ENCODE measurements around the gene KAT8. TPM values are rescaled to one million over a fixed set of nuclear protein-coding genes. Genes with fewer than 3 reads are reported as not detected.
A peak's percentile ranks its signal among the peaks of the same experiment; 100 is the strongest.

Gene KAT8
- 113 TPM for total RNA-seq

- TF ChIP-seq CTCF (IDR thresholded peaks at IDR 0.05) = no peak
- Histone ChIP-seq H3K4me1 (peaks cover 0 to 13% of the 10 kb centered on the region in 2 donors), H3K36me3 (peaks cover 28 to 35% of the 10 kb centered on the region in 2 donors), H3K9me3 (no peaks in the 10 kb centered on the region), H3K27me3 (no peaks in the 10 kb centered on the region), H3K4me3 (peak within 1 kb of the TSS; percentile 81 to 88), H3K27ac (peak within 1 kb of the TSS; percentile 97)
- DNase-seq (ENCODE audit: low spot score in 2 of 2) = peak; percentile 97 to 99
- intact Hi-C loops (cut with DNase I) = loop anchor here (1.0 kb wide), 4 partner anchors 21 to 342 kb away; partner anchors contain the start of genes ARMC5, ZNF646 and ZNF668
Measured at GRCh38 chr16:31117384-31118222, at the start of gene KAT8. Gene KAT8, plus strand, starts transcription at chr16:31117664. Its CDS starts 18 bp downstream, at chr16:31117682.

GRCh38 chr16:31071861-31072260 lies 45.6 kb upstream of the KAT8 start:
- no peak for TF ChIP-seq CTCF (IDR thresholded peaks at IDR 0.05)
- no peaks in the 10 kb centered on the region for H3K27me3 ChIP-seq
- peak overlapping the region in 1 of 2 donors; percentile 73 for H3K4me3 ChIP-seq
- H3K9me3 ChIP-seq = no peaks in the 10 kb centered on the region
- DNase-seq (ENCODE audit: low spot score in 2 of 2) = no peak
- H3K36me3 ChIP-seq = peaks cover 6 to 7% of the 10 kb centered on the region in 2 donors
- no peak overlapping the region for H3K27ac ChIP-seq
- intact Hi-C loops (cut with DNase I) = loop anchor here (10.0 kb wide), 1 partner anchor 417 kb away; the partner anchor contains the start of genes FBRS and PRR14
- peaks cover 0 to 20% of the 10 kb centered on the region in 2 donors for H3K4me1 ChIP-seq

GRCh38 chr16:31072540-31073141 lies 44.8 kb upstream of the KAT8 start:
- no peaks in the 10 kb centered on the region for H3K9me3 ChIP-seq
- no peaks in the 10 kb centered on the region for H3K27me3 ChIP-seq
- peak in 1 of 2 donors; percentile 68 for DNase-seq (ENCODE audit: low spot score in 2 of 2)
- peaks cover 0 to 20% of the 10 kb centered on the region in 2 donors for H3K4me1 ChIP-seq
- peak overlapping the region; percentile 73 to 87 for H3K4me3 ChIP-seq
- peaks cover 12 to 15% of the 10 kb centered on the region in 2 donors for H3K36me3 ChIP-seq
- TF ChIP-seq CTCF (IDR thresholded peaks at IDR 0.05) = no peak
- intact Hi-C loops (cut with DNase I) = loop anchor here (1.0 to 10.0 kb wide), 3 partner anchors 108 to 418 kb away; partner anchors contain the start of genes FBRS, FUS, PRR14 and SETD1A
- peak overlapping the region; percentile 87 to 91 for H3K27ac ChIP-seq

DNA sequence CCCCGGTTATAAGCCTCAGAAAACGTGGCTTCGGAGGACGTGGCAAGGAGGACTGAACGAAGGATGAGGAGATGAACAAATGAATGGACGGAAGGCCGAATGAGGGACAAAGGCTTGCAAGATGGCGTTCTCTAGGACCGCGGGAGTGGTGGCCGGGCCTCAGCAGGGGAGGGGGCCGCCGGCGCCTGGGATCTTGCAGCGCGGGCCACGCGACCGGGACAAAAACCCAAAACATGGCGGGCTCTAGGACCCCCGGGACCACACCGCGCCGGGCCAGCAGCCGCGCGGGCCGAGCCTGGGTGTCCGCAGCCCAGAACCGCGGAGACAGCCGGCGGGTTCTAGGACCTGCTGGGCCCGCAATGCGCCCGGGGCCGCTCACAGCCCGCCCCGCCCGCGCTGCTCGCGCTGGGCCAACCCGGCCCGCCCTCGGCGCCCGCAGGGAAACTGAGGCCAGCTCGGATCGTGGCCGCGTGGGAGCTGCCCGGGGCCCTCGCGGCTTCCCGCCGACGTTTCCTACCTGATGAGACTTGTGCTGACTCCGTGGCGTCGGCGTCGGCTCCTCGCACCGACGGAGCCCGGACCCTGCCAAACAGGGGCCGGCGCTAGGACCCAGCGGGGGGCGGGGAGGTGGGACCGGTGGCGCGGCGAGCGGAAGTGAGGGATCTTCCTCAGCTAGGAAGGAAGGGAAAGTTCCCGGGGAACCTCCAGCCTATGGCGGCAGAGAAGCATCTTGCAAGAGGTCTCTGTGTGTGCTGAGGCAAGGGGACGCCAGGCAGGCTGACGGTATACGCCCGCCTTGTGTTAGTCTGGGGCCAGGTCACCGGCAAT lies 44.1 kb upstream of the KAT8 start:
- TF ChIP-seq CTCF (IDR thresholded peaks at IDR 0.05) = no peak
- H3K27me3 ChIP-seq = no peaks in the 10 kb centered on the region
- H3K27ac ChIP-seq = peak overlapping the region; percentile 87 to 91
- H3K9me3 ChIP-seq = no peaks in the 10 kb centered on the region
- peaks cover 19 to 22% of the 10 kb centered on the region in 2 donors for H3K36me3 ChIP-seq
- H3K4me3 ChIP-seq = peak overlapping the region; percentile 73 to 87
- peak; percentile 46 to 95 for DNase-seq (ENCODE audit: low spot score in 2 of 2)
- H3K4me1 ChIP-seq = peaks cover 0 to 20% of the 10 kb centered on the region in 2 donors
- intact Hi-C loops (cut with DNase I) = loop anchor here (1.0 to 10.0 kb wide), 3 partner anchors 107 to 419 kb away; partner anchors contain the start of genes FBRS, FUS, PRR14 and SETD1A
